ENCODE data around the gene GBA3.

The GBA3 gene

GRCh38 chr4:22686141-22686540 lies 6.6 kb upstream of the GBA3 start:
- Histone ChIP-seq H3K36me3 (ENCODE audit: control insufficient read depth, insufficient read depth, low read length) (no peaks in the 10 kb centered on the region), H3K4me3 (ENCODE audit: low read depth, low read length) (no peak overlapping the region), H3K4me1 (no peaks in the 10 kb centered on the region), H3K9me3 (ENCODE audit: control insufficient read depth, low read length) (no peaks in the 10 kb centered on the region), H3K79me2 (no peaks in the 10 kb centered on the region), H3K27me3 (ENCODE audit: control insufficient read depth, insufficient read depth, low read length) (no peaks in the 10 kb centered on the region), H3K9ac (no peak overlapping the region), H3K4me2 (ENCODE audit: low read length) (no peak overlapping the region), H2AFZ (no peak overlapping the region), H3K27ac (no peak overlapping the region)
- TF ChIP-seq, protein P1, sequence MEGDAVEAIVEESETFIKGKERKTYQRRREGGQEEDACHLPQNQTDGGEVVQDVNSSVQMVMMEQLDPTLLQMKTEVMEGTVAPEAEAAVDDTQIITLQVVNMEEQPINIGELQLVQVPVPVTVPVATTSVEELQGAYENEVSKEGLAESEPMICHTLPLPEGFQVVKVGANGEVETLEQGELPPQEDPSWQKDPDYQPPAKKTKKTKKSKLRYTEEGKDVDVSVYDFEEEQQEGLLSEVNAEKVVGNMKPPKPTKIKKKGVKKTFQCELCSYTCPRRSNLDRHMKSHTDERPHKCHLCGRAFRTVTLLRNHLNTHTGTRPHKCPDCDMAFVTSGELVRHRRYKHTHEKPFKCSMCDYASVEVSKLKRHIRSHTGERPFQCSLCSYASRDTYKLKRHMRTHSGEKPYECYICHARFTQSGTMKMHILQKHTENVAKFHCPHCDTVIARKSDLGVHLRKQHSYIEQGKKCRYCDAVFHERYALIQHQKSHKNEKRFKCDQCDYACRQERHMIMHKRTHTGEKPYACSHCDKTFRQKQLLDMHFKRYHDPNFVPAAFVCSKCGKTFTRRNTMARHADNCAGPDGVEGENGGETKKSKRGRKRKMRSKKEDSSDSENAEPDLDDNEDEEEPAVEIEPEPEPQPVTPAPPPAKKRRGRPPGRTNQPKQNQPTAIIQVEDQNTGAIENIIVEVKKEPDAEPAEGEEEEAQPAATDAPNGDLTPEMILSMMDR (IDR thresholded peaks at IDR 0.05), result no peak

DNA sequence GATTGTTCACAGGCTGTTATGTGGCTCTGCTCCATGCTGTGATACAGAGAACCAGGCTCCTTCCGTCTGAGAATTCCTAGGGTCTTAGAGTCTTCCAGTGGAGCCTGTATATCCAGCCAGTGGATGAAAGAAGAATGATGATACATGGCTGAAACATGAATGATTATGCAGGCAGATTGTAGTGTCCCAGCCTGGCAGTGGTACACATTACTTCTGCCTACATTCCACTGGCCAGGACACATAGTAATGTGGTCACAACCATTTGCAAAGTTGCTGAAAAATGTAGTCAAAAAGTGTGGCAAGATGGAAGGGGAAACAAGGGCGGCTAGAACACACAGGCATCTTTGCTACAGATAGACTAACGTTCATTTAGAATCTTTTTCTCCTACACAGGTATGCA lies 4.5 kb upstream of the GBA3 start:
- no peak overlapping the region for H3K27ac ChIP-seq
- H3K4me1 ChIP-seq, result no peaks in the 10 kb centered on the region
- no peaks in the 10 kb centered on the region for H3K79me2 ChIP-seq
- H3K36me3 ChIP-seq (ENCODE audit: control insufficient read depth, insufficient read depth, low read length), result no peaks in the 10 kb centered on the region
- no peaks in the 10 kb centered on the region for H3K27me3 ChIP-seq (ENCODE audit: control insufficient read depth, insufficient read depth, low read length)
- no peak overlapping the region for H3K9ac ChIP-seq
- H2AFZ ChIP-seq, result no peak overlapping the region
- H3K4me2 ChIP-seq (ENCODE audit: low read length), result no peak overlapping the region
- no peak overlapping the region for H3K4me3 ChIP-seq (ENCODE audit: low read depth, low read length)
- H3K9me3 ChIP-seq (ENCODE audit: control insufficient read depth, low read length), result no peaks in the 10 kb centered on the region
- TF ChIP-seq, protein P1 (IDR thresholded peaks at IDR 0.05), result no peak

DNA sequence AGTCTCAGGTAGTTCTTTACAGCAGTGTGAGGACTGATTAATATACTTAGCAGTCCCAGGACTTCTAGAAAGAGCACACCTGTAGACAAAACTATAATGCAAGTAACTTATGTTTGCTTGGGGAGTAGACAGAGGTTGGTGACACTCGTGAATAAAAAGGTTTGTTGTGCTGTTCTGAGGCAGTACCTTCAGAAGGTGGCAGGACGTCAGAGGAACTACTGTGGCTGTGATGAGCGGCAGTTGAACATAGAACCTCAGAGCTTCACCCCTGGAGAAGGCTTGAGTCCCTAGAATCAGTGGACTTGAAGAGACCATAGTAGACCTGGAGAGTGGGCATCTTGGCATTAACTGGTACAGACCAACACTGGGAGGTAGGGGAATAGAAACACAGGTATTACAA lies 3.3 kb upstream of the GBA3 start:
- no peaks in the 10 kb centered on the region for H3K9me3 ChIP-seq (ENCODE audit: control insufficient read depth, low read length)
- H3K9ac ChIP-seq, result no peak overlapping the region
- no peaks in the 10 kb centered on the region for H3K79me2 ChIP-seq
- TF ChIP-seq, protein P1 (IDR thresholded peaks at IDR 0.05), result no peak
- no peaks in the 10 kb centered on the region for H3K4me1 ChIP-seq
- H3K27ac ChIP-seq, result no peak overlapping the region
- no peak overlapping the region for H3K4me3 ChIP-seq (ENCODE audit: low read depth, low read length)
- H3K4me2 ChIP-seq (ENCODE audit: low read length), result no peak overlapping the region
- no peaks in the 10 kb centered on the region for H3K27me3 ChIP-seq (ENCODE audit: control insufficient read depth, insufficient read depth, low read length)
- H3K36me3 ChIP-seq (ENCODE audit: control insufficient read depth, insufficient read depth, low read length), result no peaks in the 10 kb centered on the region
- no peak overlapping the region for H2AFZ ChIP-seq

- Histone ChIP-seq H3K4me3 (ENCODE audit: low read depth, low read length) (no peak overlapping the region), H3K36me3 (ENCODE audit: control insufficient read depth, insufficient read depth, low read length) (no peaks in the 10 kb centered on the region), H3K9ac (no peak overlapping the region), H3K9me3 (ENCODE audit: control insufficient read depth, low read length) (no peaks in the 10 kb centered on the region), H3K27me3 (ENCODE audit: control insufficient read depth, insufficient read depth, low read length) (no peaks in the 10 kb centered on the region), H3K4me1 (no peaks in the 10 kb centered on the region), H3K27ac (no peak overlapping the region), H3K79me2 (no peaks in the 10 kb centered on the region), H3K4me2 (ENCODE audit: low read length) (no peak overlapping the region), H2AFZ (no peak overlapping the region)
- TF ChIP-seq, protein P1 (IDR thresholded peaks at IDR 0.05), result no peak
Observed at GRCh38 chr4:22695029-22695428, 2.3 kb downstream of the GBA3 start.

- TF ChIP-seq, protein P1 (IDR thresholded peaks at IDR 0.05), result no peak
- no peaks in the 10 kb centered on the region for H3K79me2 ChIP-seq
- H2AFZ ChIP-seq, result no peak overlapping the region
- H3K27ac ChIP-seq, result no peak overlapping the region
- no peaks in the 10 kb centered on the region for H3K36me3 ChIP-seq (ENCODE audit: control insufficient read depth, insufficient read depth, low read length)
- no peak overlapping the region for H3K4me2 ChIP-seq (ENCODE audit: low read length)
- H3K9ac ChIP-seq, result no peak overlapping the region
- no peak overlapping the region for H3K4me3 ChIP-seq (ENCODE audit: low read depth, low read length)
- H3K4me1 ChIP-seq, result no peaks in the 10 kb centered on the region
- no peaks in the 10 kb centered on the region for H3K9me3 ChIP-seq (ENCODE audit: control insufficient read depth, low read length)
- H3K27me3 ChIP-seq (ENCODE audit: control insufficient read depth, insufficient read depth, low read length), result no peaks in the 10 kb centered on the region
Observed at GRCh38 chr4:22695917-22696316, 3.2 kb downstream of the GBA3 start.

Measured in parathyroid adenoma (tissue), 2 donors.